HepG2 (cell line): Measurements from ENCODE around the gene TRAPPC5. TPM values are rescaled to one million over a fixed set of nuclear protein-coding genes. Genes with fewer than 3 reads are reported as not detected.
A peak's percentile ranks its signal among the peaks of the same experiment; 100 is the strongest.

Experiments
- ATRX ChIP-seq: sonication (generic); formaldehyde crosslinking; IDR thresholded peaks from 2 replicates; pipeline ENCODE4 v1.4.0; 2020; ENCODE audit warnings: missing genetic modification reagents, borderline replicate concordance
- CTCF ChIP-seq: sonication (generic); formaldehyde crosslinking; IDR thresholded peaks from 2 replicates; pipeline ENCODE4 v1.5.0; 2020; ENCODE audit warnings: mild to moderate bottlenecking, missing genetic modification reagents, moderate library complexity
- HNF1A ChIP-seq, 2 experiments: sonication (generic) in 1 of 2; formaldehyde crosslinking in 1 of 2; IDR thresholded peaks; 2 replicates each; pipeline versions ENCODE4 v1.4.0 to v1.6.1; 2016 to 2020; ENCODE audit warnings: borderline replicate concordance in 1 of 2, low read depth in 1 of 2, mild to moderate bottlenecking in 1 of 2, missing genetic modification reagents in 1 of 2
- POGZ ChIP-seq: sonication (generic); formaldehyde crosslinking; IDR thresholded peaks from 2 replicates; pipeline ENCODE4 v1.4.0; 2020; ENCODE audit warnings: mild to moderate bottlenecking, missing genetic modification reagents
- POLR2G ChIP-seq: fragments of 200-400 bp; formaldehyde crosslinking; IDR thresholded peaks from 2 replicates; pipeline ENCODE4 v1.6.1; 2018; ENCODE audit warnings: mild to moderate bottlenecking, low read depth, low read length, moderate library complexity
- SKI ChIP-seq: fragments of 450-650 bp; IDR thresholded peaks from one replicate; pipeline ENCODE4 v1.6.1; 2018; ENCODE audit warnings: mild to moderate bottlenecking; ENCODE audit not compliant: partially characterized antibody
- STAG1 ChIP-seq: sonication (generic); formaldehyde crosslinking; IDR thresholded peaks from 2 replicates; pipeline ENCODE4 v1.4.0; 2020; ENCODE audit warnings: missing genetic modification reagents
- TBX3 ChIP-seq: fragments of 450-650 bp; IDR thresholded peaks from 2 replicates; pipeline ENCODE4 v1.6.1; 2017; ENCODE audit warnings: antibody characterized with exemption, mild to moderate bottlenecking, inconsistent platforms, borderline replicate concordance
- TCF7L2 ChIP-seq: IDR thresholded peaks from 2 replicates; pipeline ENCODE4 v1.6.1; 2011; ENCODE audit warnings: mild to moderate bottlenecking, low read depth, low read length, moderate library complexity
- ZNF605 ChIP-seq: sonication (generic); formaldehyde crosslinking; IDR thresholded peaks from 2 replicates; pipeline ENCODE4 v1.8.0; 2022; ENCODE audit warnings: mild to moderate bottlenecking, missing genetic modification reagents
- ZNF609 ChIP-seq: sonication (generic); formaldehyde crosslinking; IDR thresholded peaks from 2 replicates; pipeline ENCODE4 v1.4.0; 2020; ENCODE audit warnings: mild to moderate bottlenecking, missing genetic modification reagents, borderline replicate concordance
- ZNF687 ChIP-seq: sonication (generic); formaldehyde crosslinking; IDR thresholded peaks from 2 replicates; pipeline ENCODE4 v1.5.1; 2020; ENCODE audit warnings: mild to moderate bottlenecking, missing genetic modification reagents, moderate library complexity
- ZSCAN29 ChIP-seq: sonication (generic); formaldehyde crosslinking; conservative IDR thresholded peaks from 2 replicates; pipeline ENCODE4 v1.4.0; 2020; ENCODE audit warnings: mild to moderate bottlenecking, missing genetic modification reagents
- polyA plus RNA-seq, 8 experiments: library from polyadenylated mRNA; depleted of rRNA in 3 of 8; stranded (reverse) in 7 of 8; unstranded in 1 of 8; fragments of >200 nt; fragmentation: Illumina TruSeq in 4 of 8; extraction: Trizol in 4 of 8; gene quantifications; 2 replicates each; pipeline versions ENCODE4 v1.2.1 to v1.2.3, GENCODE V29; 2011 to 2016; ENCODE audit warnings: low read depth in 4 of 8, missing spikeins in 1 of 8, mixed read lengths in 1 of 8; ENCODE audit not compliant: insufficient read depth in 1 of 8
- total RNA-seq, 5 experiments: library from RNA; depleted of rRNA; stranded (reverse); fragments of >200 nt; fragmentation: Illumina TruSeq; extraction: Trizol; gene quantifications; 2 replicates each; pipeline ENCODE4 v1.2.3, GENCODE V29; 2016; ENCODE audit warnings: low read depth in 1 of 5

The TRAPPC5 gene
- total and polyA plus RNA-seq, 2 of the 13 experiments (the other 11 are each of a cell fraction or from before 2014, with no cell fraction given) = 38.5 to 78.7 TPM

- TF ChIP-seq ZNF609 (CRISPR knock-in tag) = peak; percentile 92
- TF ChIP-seq HNF1A (IDR thresholded peaks at IDR 0.05; ENCODE audit: low read depth) = no peak
- peak; percentile 36; the same call in 1 of the 2 replicates for TF ChIP-seq HNF1A (CRISPR knock-in tag; IDR thresholded peaks at IDR 0.05; ENCODE audit: borderline replicate concordance)
- no peak for TF ChIP-seq POLR2G
- TF ChIP-seq CTCF (CRISPR knock-in tag) = peak; percentile 89
- TF ChIP-seq ATRX (CRISPR knock-in tag) = no peak
- TF ChIP-seq POGZ (CRISPR knock-in tag) = peak; percentile 59; the same call in 1 of the 2 replicates
- TF ChIP-seq STAG1 (CRISPR knock-in tag) = peak; percentile 61; the same call in 1 of the 2 replicates
- TF ChIP-seq SKI = peak; percentile 98
- peak; percentile 91 for TF ChIP-seq TCF7L2
- TF ChIP-seq ZNF605 (CRISPR knock-in tag) = peak; percentile 77
- peak; percentile 63 for TF ChIP-seq ZNF687 (CRISPR knock-in tag)
- TF ChIP-seq TBX3 = peak; percentile 92; the same call in 1 of the 2 replicates
- TF ChIP-seq ZSCAN29 (CRISPR knock-in tag) = peak; percentile 96
Measured at GRCh38 chr19:7652061-7652641, 28.5 kb upstream of the TRAPPC5 start (continued).
